H1 (cell line): ENCODE measurements around the gene TEX101. TPM values are rescaled to one million over a fixed set of nuclear protein-coding genes. Genes with fewer than 3 reads are reported as not detected.

Experiments
- BACH1 ChIP-seq: IDR thresholded peaks from 2 replicates; pipeline ENCODE4 v1.6.1; 2012; ENCODE audit warnings: low read length, improper control_type of control experiment
- CHD7 ChIP-seq: fragments of 300-600 bp; sonication (generic); IDR thresholded peaks from 2 replicates; pipeline ENCODE4 v1.7.1; 2012; ENCODE audit warnings: low read length, moderate library complexity, mild to moderate bottlenecking, inconsistent platforms; ENCODE audit not compliant: insufficient replicate concordance
- PHF8 ChIP-seq: fragments of 200-600 bp; sonication (generic); conservative IDR thresholded peaks from 2 replicates; pipeline ENCODE4 v1.7.1; 2012; ENCODE audit warnings: low read depth, mild to moderate bottlenecking, inconsistent platforms, low read length, moderate library complexity
- RNF2 ChIP-seq: fragments of 200-900, 300-1000 bp; sonication (generic); IDR thresholded peaks from 2 replicates; pipeline ENCODE4 v1.7.1; 2016; ENCODE audit warnings: borderline replicate concordance, low read depth, mild to moderate bottlenecking, antibody characterized with exemption, low read length; ENCODE audit not compliant: poor library complexity, severe bottlenecking; ENCODE audit errors: missing control alignments
- SAP30 ChIP-seq: fragments of 300-600 bp; sonication (generic); IDR thresholded peaks from 2 replicates; pipeline ENCODE4 v1.7.1; 2012; ENCODE audit warnings: low read length, moderate library complexity, mild to moderate bottlenecking, inconsistent platforms; ENCODE audit not compliant: insufficient read depth, insufficient replicate concordance
- polyA plus RNA-seq, 7 experiments: library from polyadenylated mRNA; depleted of rRNA in 3 of 7; stranded (reverse) in 5 of 7; unstranded in 2 of 7; fragments of >200 nt in 5 of 7; fragments of 200-250 nt in 2 of 7; gene quantifications; 1 replicate in 5 of 7; 2 replicates in 1 of 7; 4 replicates in 1 of 7; pipeline versions ENCODE4 v1.2.1 to v1.2.3, GENCODE V29; 2011 to 2013; ENCODE audit warnings: missing spikeins in 2 of 7, mixed read lengths in 2 of 7
- total RNA-seq: library from RNA; stranded (reverse); fragmentation: NEBNext Ultra II Directional; extraction: Animal tissue kit (Norgen Biotek cat#: 25700); gene quantifications from 2 replicates; pipeline ENCODE4 v1.2.1, GENCODE V29; 2021

TEX101 gene
- total and polyA plus RNA-seq, 2 of the 8 experiments (the other 6 are each of a cell fraction or from before 2014, with no cell fraction given) = 0.12 TPM; not detected in 1

DNA sequence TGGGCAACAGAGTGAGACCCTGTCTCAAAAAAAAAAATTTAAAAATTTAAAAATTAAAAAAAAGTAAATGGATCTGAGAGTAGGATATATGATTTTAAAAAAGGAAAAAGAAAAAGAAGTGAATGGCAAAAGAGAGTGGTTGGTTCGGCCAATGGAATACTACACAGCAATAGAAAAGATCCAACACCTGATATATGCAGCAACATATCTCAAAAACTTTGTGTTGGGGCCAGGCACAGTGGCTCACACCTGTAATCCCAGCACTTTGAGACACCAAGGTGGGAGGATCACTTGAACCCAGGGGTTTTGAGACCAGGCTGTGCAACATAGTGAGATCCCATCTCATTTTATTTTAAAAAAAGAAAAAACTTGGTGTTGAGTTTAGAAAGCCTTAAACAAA, 52.1 kb downstream of the TEX101 start (continued):
- TF ChIP-seq PHF8 = no peak
- no peak for TF ChIP-seq CHD7
- no peak for TF ChIP-seq RNF2
- TF ChIP-seq SAP30 = no peak
- no peak for TF ChIP-seq BACH1
- TF ChIP-seq, all 59 proteins: peak for 0
